H9 (cell line): ENCODE measurements around the gene DPP3. TPM values are rescaled to one million over a fixed set of nuclear protein-coding genes. Genes with fewer than 3 reads are reported as not detected.

ENCODE experiments used
- DNase-seq: peaks from one replicate; pipeline ENCODE4 v3.0.0-alpha.2; 2017
- H2AFZ ChIP-seq: one replicate; pipeline ENCODE4 v1.6.1; 2013; ENCODE audit warnings: mild to moderate bottlenecking, low read length, control low read depth, moderate library complexity
- H2AK5ac ChIP-seq: 2 replicates; pipeline ENCODE4 v1.6.1; 2013; ENCODE audit warnings: low read length, control low read depth, mixed read lengths; ENCODE audit not compliant: insufficient read length
- H2BK120ac ChIP-seq: one replicate; pipeline ENCODE4 v1.6.1; 2013; ENCODE audit warnings: low read depth, mild to moderate bottlenecking, low read length, control low read depth, inconsistent platforms; ENCODE audit not compliant: poor library complexity, severe bottlenecking
- H2BK12ac ChIP-seq: 2 replicates; pipeline ENCODE4 v1.6.1; 2013; ENCODE audit warnings: low read length, control low read depth, mixed read lengths, low read depth; ENCODE audit not compliant: insufficient read length
- H2BK15ac ChIP-seq: 2 replicates; pipeline ENCODE4 v1.6.1; 2013; ENCODE audit warnings: low read depth, low read length, control low read depth
- H2BK20ac ChIP-seq: one replicate; pipeline ENCODE4 v1.6.1; 2013; ENCODE audit warnings: low read depth, mild to moderate bottlenecking, low read length, control low read depth, inconsistent platforms; ENCODE audit not compliant: poor library complexity, severe bottlenecking
- H2BK5ac ChIP-seq: 2 replicates; pipeline ENCODE4 v1.6.1; 2013; ENCODE audit warnings: low read length, control low read depth, mixed read lengths; ENCODE audit not compliant: insufficient read length
- H3K14ac ChIP-seq: 2 replicates; pipeline ENCODE4 v1.6.1; 2013; ENCODE audit warnings: low read length, control low read depth; ENCODE audit not compliant: insufficient read depth
- H3K18ac ChIP-seq: 2 replicates; pipeline ENCODE4 v1.6.1; 2013; ENCODE audit warnings: low read depth, mild to moderate bottlenecking, mixed read lengths, low read length, control low read depth; ENCODE audit not compliant: insufficient read length
- H3K23ac ChIP-seq: 2 replicates; pipeline ENCODE4 v1.6.1; 2013; ENCODE audit warnings: low read length, control low read depth, mixed read lengths, low read depth; ENCODE audit not compliant: insufficient read length
- H3K23me2 ChIP-seq: 2 replicates; pipeline ENCODE4 v1.6.1; 2013; ENCODE audit warnings: low read depth, mild to moderate bottlenecking, mixed read lengths, low read length, control low read depth; ENCODE audit not compliant: insufficient read length, poor library complexity, severe bottlenecking
- H3K27ac ChIP-seq: 2 replicates; pipeline ENCODE4 v1.5.1; 2013; ENCODE audit warnings: low read length, control low read depth, mixed read lengths, low read depth; ENCODE audit not compliant: insufficient read length
- H3K27me3 ChIP-seq: 2 replicates; pipeline ENCODE4 v1.6.1; 2013; ENCODE audit warnings: low read length, control low read depth, inconsistent platforms; ENCODE audit not compliant: insufficient read depth
- H3K4ac ChIP-seq: 2 replicates; pipeline ENCODE4 v1.6.1; 2013; ENCODE audit warnings: low read depth, mild to moderate bottlenecking, control low read depth, inconsistent platforms, low read length, moderate library complexity
- H3K4me1 ChIP-seq: 2 replicates; pipeline ENCODE4 v1.6.1; 2013; ENCODE audit warnings: low read length, control low read depth, inconsistent platforms; ENCODE audit not compliant: insufficient read depth
- H3K4me2 ChIP-seq: 2 replicates; pipeline ENCODE4 v1.6.1; 2013; ENCODE audit warnings: low read length, control low read depth, mixed read lengths; ENCODE audit not compliant: insufficient read length, insufficient read depth
- H3K56ac ChIP-seq: 2 replicates; pipeline ENCODE4 v1.6.1; 2013; ENCODE audit warnings: low read depth, mild to moderate bottlenecking, mixed read lengths, low read length, control low read depth; ENCODE audit not compliant: insufficient read length
- H3K79me1 ChIP-seq: 2 replicates; pipeline ENCODE4 v1.6.1; 2013; ENCODE audit warnings: low read depth, mild to moderate bottlenecking, moderate library complexity, low read length, control low read depth, inconsistent platforms; ENCODE audit not compliant: insufficient read depth, poor library complexity, severe bottlenecking
- H3K79me2 ChIP-seq: 2 replicates; pipeline ENCODE4 v1.6.1; 2013; ENCODE audit warnings: low read length, control low read depth, inconsistent platforms; ENCODE audit not compliant: insufficient read depth
- H3K9ac ChIP-seq: 2 replicates; pipeline ENCODE4 v1.6.1; 2013; ENCODE audit warnings: low read length, control low read depth, mixed read lengths; ENCODE audit not compliant: insufficient read length; ENCODE audit errors: extremely low read depth
- H3K9me3 ChIP-seq: one replicate; pipeline ENCODE4 v1.6.1; 2013; ENCODE audit warnings: low read depth, low read length, inconsistent platforms; ENCODE audit not compliant: control insufficient read depth
- H3T11ph ChIP-seq: one replicate; pipeline ENCODE4 v1.6.1; 2013; ENCODE audit warnings: mild to moderate bottlenecking, low read length, control low read depth, inconsistent platforms
- H4K20me1 ChIP-seq: one replicate; pipeline ENCODE4 v1.6.1; 2013; ENCODE audit not compliant: control insufficient read depth, insufficient read length, insufficient read depth
- H4K5ac ChIP-seq: 2 replicates; pipeline ENCODE4 v1.6.1; 2013; ENCODE audit warnings: low read depth, mild to moderate bottlenecking, mixed read lengths, low read length, control low read depth; ENCODE audit not compliant: insufficient read length
- H4K8ac ChIP-seq: replicated peaks from 2 replicates; pipeline ENCODE4 v1.6.1; 2013; ENCODE audit warnings: low read length, control low read depth, mixed read lengths, low read depth; ENCODE audit not compliant: insufficient read length
- H4K91ac ChIP-seq: 2 replicates; pipeline ENCODE4 v1.6.1; 2013; ENCODE audit warnings: low read depth, mild to moderate bottlenecking, moderate library complexity, mixed read lengths, low read length, control low read depth; ENCODE audit not compliant: insufficient read length
- H3K27ac Mint-ChIP-seq, 3 experiments: 2 replicates in 2 of 3; 3 replicates in 1 of 3; pipeline ENCODE4 v1.8.0; 2020 to 2021; ENCODE audit warnings: mixed read lengths in 3 of 3, mild to moderate bottlenecking in 1 of 3, moderate library complexity in 1 of 3
- H3K27me3 Mint-ChIP-seq: 2 replicates; pipeline ENCODE4 v1.8.0; 2021; ENCODE audit warnings: low read depth, mild to moderate bottlenecking, moderate library complexity, mixed read lengths
- H3K36me3 Mint-ChIP-seq, 3 experiments: 2 replicates in 2 of 3; 3 replicates in 1 of 3; pipeline ENCODE4 v1.8.0; 2020 to 2021; ENCODE audit warnings: low read depth in 3 of 3, mixed read lengths in 3 of 3; ENCODE audit not compliant: insufficient read depth in 1 of 3
- H3K4me1 Mint-ChIP-seq, 2 experiments: 2 replicates each; pipeline ENCODE4 v1.8.0; 2020; ENCODE audit warnings: mixed read lengths in 2 of 2
- H3K4me3 Mint-ChIP-seq, 2 experiments: 2 replicates in 1 of 2; 3 replicates in 1 of 2; pipeline ENCODE4 v1.8.0; 2020 to 2021; ENCODE audit warnings: mild to moderate bottlenecking in 2 of 2, mixed read lengths in 2 of 2, moderate library complexity in 1 of 2
- H3K9me3 Mint-ChIP-seq, 2 experiments: 2 replicates in 1 of 2; 3 replicates in 1 of 2; pipeline ENCODE4 v1.8.0; 2020; ENCODE audit warnings: mild to moderate bottlenecking in 2 of 2, mixed read lengths in 2 of 2, moderate library complexity in 1 of 2
- WGBS: extraction: QIAGEN DNeasy Blood & Tissue Kit; methylation state at CpG from one replicate; pipeline ENCODE4 v1.1.7; 2013; ENCODE audit warnings: missing lambda C conversion rate, low lambda C conversion rate, mixed read lengths; ENCODE audit not compliant: insufficient read length; ENCODE audit errors: extremely low coverage; 5-methylcytosine and 5-hydroxymethylcytosine counted together
- total RNA-seq: library from RNA; stranded (reverse); gene quantifications from 2 replicates; pipeline ENCODE4 v1.2.1, GENCODE V29; 2021
- TF ChIP-seq, protein P1 (sequence below): fragments of 200-600 bp; sonication (generic); conservative IDR thresholded peaks from 3 replicates; pipeline ENCODE4 v1.8.0; 2021; ENCODE audit warnings: antibody characterized with exemption, mild to moderate bottlenecking

The DPP3 gene
- total RNA-seq, 1 experiment from 2014 or later: 85.3 TPM

- Mint-ChIP-seq H3K27me3 (peaks cover 8% of the 10 kb centered on the region), H3K36me3 (peaks cover 2 to 18% (median 6%) of the 10 kb centered on the region in 3 experiments; a peak in 3 of 7 replicates), H3K27ac (no peak overlapping the region), H3K4me3 (no peak overlapping the region), H3K9me3 (peaks cover 8 to 20% of the 10 kb centered on the region in 2 experiments), H3K4me1 (peaks cover 32 to 37% of the 10 kb centered on the region in 2 experiments)
- WGBS: no CpG with 5 or more reads among the region's 4 CpGs
- no peak overlapping the region for H3K27ac ChIP-seq
- no peak overlapping the region for H3K4me2 ChIP-seq
- H3K56ac ChIP-seq: no peak overlapping the region
- H2BK20ac ChIP-seq: no peak overlapping the region
- H2BK120ac ChIP-seq: no peak overlapping the region
- no peaks in the 10 kb centered on the region for H4K20me1 ChIP-seq
- no peak overlapping the region for H2BK5ac ChIP-seq
- TF ChIP-seq, protein P1, sequence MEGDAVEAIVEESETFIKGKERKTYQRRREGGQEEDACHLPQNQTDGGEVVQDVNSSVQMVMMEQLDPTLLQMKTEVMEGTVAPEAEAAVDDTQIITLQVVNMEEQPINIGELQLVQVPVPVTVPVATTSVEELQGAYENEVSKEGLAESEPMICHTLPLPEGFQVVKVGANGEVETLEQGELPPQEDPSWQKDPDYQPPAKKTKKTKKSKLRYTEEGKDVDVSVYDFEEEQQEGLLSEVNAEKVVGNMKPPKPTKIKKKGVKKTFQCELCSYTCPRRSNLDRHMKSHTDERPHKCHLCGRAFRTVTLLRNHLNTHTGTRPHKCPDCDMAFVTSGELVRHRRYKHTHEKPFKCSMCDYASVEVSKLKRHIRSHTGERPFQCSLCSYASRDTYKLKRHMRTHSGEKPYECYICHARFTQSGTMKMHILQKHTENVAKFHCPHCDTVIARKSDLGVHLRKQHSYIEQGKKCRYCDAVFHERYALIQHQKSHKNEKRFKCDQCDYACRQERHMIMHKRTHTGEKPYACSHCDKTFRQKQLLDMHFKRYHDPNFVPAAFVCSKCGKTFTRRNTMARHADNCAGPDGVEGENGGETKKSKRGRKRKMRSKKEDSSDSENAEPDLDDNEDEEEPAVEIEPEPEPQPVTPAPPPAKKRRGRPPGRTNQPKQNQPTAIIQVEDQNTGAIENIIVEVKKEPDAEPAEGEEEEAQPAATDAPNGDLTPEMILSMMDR: no peak
- H3T11ph ChIP-seq: no peak overlapping the region
- no peak overlapping the region for H4K8ac ChIP-seq
- DNase-seq: no peak
- no peaks in the 10 kb centered on the region for H3K4me1 ChIP-seq
- H3K4ac ChIP-seq: no peak overlapping the region
- H2AFZ ChIP-seq: no peak overlapping the region
- H3K79me1 ChIP-seq: no peaks in the 10 kb centered on the region
- no peak overlapping the region for H2BK15ac ChIP-seq
- no peak overlapping the region for H3K18ac ChIP-seq
- no peaks in the 10 kb centered on the region for H3K27me3 ChIP-seq
- H3K9ac ChIP-seq: no peak overlapping the region
- H4K5ac ChIP-seq: no peak overlapping the region
- H2AK5ac ChIP-seq: no peak overlapping the region
- H3K23ac ChIP-seq: no peak overlapping the region
- no peaks in the 10 kb centered on the region for H3K79me2 ChIP-seq
- H3K23me2 ChIP-seq: no peaks in the 10 kb centered on the region
- no peak overlapping the region for H4K91ac ChIP-seq
- H2BK12ac ChIP-seq: no peak overlapping the region
- no peak overlapping the region for H3K14ac ChIP-seq
- peaks cover 16% of the 10 kb centered on the region for H3K9me3 ChIP-seq
Measured at GRCh38 chr11:66448523-66448922, 31.7 kb upstream of the DPP3 start.
